Renal cortical epithelial cell (primary cell): ENCODE measurements around the gene NEUROD2. TPM values are rescaled to one million over a fixed set of nuclear protein-coding genes. Genes with fewer than 3 reads are reported as not detected.
A peak's percentile ranks its signal among the peaks of the same experiment; 100 is the strongest.
"Not testable (repeated sequence)": the region's sequence is repeated elsewhere in the genome, so short reads cannot be mapped to it uniquely, and the experiment has no call there.

Experiments
- DNase-seq: peaks from one replicate; pipeline ENCODE4 v3.0.0-alpha.2; 2011; ENCODE audit warnings: low read depth
- total RNA-seq: library from RNA; depleted of rRNA; stranded (reverse); fragments of >200 nt; gene quantifications from 2 replicates; pipeline ENCODE4 v1.2.3, GENCODE V29; 2014

NEUROD2 gene
- total RNA-seq, 1 donor from 2014 or later: not detected

DNA sequence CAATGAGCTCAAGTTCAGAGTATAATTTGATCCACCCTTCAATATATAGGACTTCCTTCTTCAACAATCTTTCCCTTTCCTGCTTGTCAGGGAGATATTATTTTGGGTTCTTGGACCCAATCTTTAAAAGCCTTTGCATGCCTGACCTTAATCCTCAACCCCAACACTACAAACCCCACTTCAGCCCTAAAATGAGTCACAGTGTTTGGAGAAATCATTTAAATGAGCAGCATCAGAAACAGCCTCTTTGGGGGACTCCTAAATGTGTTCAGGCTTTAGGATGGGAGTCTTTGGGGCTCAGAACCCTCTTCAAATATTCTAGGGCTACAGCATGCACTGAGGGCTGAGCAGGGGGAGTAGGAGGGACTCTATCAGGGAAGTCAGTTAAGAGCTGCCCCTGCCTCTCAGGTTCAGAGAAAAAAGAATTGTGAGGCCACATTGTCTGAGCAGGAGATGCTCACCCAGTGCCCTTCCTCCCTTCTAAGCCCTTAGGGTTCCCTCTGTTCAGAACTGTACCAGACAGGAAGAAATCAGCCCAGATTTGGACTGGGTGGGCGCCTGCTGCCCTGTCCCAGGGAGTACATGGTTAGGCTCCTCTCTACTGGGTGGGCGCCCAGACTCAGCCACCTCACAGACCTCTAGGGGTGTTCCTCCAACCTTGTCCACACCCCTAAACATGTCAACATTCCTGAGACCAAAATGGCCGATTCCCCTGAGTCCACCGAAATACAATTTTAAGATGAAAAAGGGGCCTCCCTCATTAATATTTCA lies 5.0 kb downstream of the NEUROD2 start:
- no peak for DNase-seq

GRCh38 chr17:39601758-39602532 lies 5.8 kb downstream of the NEUROD2 start:
- no peak for DNase-seq

- no peak for DNase-seq
Measured at GRCh38 chr17:39600997-39601597, 6.6 kb downstream of the NEUROD2 start.

DNA sequence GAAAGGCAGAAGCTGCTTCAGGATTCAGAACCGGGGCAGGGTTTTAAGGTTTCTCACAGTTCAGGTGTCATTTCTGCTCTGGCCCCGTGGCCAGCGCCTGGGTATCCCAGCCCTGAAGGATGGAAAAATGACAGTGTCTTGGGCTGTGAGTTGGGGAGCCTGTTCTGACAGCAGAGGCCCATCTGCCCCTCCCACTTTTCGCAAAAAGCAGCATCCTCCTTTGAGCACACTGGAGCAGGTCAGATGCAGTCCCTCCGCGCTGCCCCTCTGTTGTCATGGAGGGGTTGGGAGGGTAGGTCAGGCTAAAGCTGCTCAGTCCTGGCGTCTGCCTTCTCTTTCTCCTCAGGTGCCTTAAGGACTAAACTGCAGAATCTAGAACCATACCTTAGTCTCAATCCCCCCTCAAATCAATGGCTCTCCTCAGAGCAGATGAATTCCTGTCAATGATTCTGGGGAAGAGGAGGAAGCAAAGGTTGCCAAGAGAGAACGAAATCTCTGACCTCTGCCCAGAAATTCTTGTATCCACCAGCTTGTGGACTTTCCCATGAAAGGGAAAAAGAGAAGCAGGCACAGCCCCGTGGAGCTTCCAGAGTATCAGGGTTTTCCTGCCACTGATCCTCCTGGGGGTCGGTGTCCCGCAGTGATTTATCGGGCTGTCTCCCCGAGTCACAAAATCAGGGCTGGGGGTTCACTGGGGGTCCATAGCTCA lies 7.3 kb downstream of the NEUROD2 start:
- DNase-seq: no peak

GRCh38 chr17:39599665-39600231 lies 8.0 kb downstream of the NEUROD2 start:
- DNase-seq: no peak

- DNase-seq: no peak
Measured at GRCh38 chr17:39599004-39599664, 8.6 kb downstream of the NEUROD2 start.

DNA sequence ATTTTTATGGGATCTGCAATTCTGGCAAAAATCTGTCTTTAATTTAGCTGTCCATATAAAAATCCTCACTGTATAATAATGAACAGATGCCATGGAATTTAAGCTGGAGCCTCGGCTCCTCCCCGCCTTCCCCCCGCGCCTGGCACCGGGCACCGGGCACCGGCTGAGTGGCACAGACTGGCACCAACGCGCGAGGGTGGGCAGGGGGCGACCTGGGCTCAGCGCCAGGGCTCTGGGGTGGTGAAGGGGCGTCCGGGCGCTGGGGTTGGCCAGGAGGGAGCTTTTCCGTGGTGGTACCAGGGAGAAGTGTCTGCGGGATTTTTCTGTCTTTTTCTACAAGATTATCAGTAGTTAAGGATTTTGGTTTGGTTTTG lies 9.1 kb downstream of the NEUROD2 start:
- DNase-seq: no peak

GRCh38 chr17:39598047-39598481 lies 9.7 kb downstream of the NEUROD2 start:
- no peak for DNase-seq

DNA sequence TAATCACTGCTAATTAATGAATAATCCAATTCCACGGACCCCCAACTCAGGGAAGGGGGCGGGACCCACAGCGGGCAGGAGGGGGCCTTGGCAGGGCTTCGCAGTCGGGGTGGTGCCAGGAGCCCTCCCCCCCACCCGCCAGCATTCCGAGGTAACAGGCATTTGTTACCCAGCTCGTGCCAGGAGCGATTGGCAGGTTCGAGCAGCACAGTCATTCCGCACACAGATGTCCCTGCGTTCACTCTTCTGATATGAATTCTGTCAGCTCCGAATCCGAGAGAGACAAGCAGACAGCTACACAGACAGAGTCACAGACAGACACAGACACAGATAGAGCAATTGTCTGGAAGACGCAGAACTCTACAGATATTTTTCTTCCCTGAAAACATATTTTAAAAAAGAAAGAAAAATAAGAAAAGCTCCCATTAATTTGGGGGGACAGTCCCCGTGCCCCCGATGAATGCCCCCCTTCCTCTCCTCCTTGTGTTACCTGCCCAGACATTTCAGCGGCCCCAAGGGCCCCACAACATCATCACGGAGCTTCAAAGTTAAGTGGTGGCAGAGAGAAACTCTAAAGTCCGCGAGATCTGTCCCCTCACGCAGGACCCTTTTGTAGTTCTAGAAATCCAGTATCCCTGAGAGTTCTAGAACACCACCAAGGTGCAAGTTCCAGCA lies 10.2 kb downstream of the NEUROD2 start:
- DNase-seq: no peak

DNA sequence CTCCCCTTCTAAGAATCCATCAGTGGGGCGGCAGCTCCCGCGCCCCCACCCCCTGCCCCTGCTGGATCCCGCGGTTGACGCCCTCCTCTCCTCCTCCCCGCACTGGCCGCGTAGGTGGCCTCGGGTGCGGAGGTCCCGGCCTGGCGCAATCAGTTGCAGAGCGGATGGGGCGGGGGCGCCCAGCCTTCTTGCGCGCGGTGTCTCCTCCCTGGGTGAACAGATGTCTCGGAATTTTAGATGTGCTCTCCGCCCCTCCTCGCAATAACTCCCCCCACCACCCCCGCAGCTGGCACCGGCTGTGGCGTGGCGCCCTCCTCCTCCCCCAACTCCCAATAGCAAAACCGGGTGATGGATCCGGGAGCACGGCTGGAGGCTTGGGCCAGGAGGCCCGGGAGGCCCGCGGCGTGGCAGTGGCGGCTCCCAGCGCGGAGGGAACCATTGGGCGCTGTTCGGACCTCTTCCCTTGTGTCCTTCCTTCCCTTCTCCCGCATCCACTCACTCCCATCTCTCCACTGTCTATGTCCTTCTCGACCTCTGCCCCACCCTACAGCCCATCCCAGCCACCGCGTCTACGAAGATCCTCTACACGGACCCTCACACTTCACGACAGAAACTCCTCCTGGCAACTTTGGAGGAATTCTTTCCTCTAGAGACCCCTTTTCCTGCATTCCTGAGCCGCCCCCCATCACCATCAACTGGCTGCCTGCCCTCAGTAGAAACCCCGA lies 11.0 kb downstream of the NEUROD2 start:
- no peak for DNase-seq

DNA sequence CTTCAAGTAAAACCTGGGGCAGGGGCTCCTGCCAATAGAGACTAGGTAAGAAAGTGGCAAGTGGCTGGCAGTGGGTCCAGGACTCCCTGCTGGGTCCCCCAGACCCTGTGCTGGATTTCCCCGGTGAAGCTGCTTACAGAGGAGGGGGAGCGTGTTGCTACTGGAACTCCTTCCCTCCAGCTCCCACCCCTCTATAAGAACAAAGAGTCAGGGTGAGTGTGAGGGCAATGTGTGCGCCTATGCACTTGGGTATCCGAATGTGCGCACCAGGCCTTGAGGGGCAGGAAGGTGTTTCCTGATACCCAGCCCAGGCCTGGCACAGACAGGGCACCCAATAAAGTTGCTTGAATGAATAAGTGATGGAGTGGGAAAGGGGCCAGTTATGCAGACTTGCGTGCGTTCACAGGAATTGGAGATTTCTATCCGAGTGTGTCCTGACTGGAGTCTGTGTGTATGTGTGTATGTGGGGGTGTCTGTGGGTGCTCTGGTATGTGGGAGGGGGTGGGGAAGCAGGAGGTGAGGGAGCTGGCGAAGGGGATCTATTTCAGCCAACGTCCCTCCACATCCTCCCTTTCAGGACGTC lies 11.7 kb downstream of the NEUROD2 start:
- no peak for DNase-seq

- no peak for DNase-seq
Measured at GRCh38 chr17:39595294-39595693, 12.4 kb downstream of the NEUROD2 start.

DNA sequence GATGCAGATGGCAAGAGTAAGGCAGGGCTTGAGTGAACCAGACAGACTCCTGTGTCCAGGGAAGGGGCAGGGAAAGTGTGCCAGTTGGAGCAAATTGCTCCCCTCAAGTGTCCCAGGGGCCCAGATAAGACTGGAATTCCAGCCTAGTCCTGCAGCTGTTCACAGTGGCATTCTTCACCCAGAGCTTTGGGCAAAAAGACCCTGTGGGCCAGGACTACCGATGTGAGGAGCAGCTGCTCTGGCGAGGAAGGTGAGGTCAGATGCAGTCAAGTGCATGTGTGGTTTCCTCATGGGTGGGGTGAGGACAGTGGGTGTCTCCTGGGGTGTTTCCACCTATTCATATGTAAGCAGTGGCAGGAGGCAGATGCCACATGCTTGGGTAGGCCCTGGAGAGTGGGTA lies 14.3 kb downstream of the NEUROD2 start:
- no peak for DNase-seq

DNA sequence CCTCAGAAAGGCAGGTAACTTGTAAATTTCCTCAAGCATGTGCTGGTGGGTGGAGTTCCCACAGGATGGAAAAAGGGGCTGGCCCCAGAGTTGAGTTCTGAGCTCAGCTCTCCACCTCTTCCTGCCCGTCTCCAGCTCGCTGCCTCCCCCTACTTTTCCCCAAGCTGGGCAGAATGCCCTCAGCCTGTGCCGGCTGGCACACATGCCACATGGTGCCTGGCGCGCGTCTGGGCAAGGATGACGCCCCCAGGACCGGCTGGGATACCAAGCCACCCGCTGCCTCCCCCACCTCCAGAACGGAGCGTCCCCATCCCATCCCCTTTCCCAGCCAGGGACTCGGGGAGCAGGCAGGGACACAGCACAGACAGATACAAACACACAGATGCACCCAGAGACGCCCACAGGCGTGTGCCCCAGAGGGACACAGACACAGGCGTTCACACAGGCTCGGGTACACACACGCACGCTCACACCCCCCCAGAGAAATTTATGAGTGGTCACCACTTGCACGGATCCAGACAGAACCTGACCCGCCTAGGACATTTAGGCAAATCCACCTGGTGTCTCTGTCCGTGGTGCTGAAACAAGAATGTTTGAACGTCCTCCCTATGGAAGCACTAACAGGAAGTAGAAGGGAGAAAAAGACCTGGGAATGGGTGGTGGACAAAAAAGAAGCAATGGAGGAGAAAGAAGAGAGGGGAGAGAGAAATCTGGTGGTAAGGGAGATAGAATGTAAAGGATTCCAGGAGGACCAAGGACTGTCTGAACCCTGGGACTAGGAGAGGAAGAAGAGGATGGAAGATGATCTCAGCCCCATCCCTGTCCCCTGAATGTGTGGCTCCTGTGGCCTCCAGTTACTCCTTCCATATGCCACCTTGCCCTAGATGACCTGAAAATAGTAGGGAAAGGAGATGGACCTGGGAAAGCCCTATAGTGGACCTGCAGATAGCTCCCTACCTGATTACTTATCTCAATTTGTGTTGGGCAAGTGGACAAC lies 15.5 kb downstream of the NEUROD2 start:
- peak; percentile 64 for DNase-seq

DNA sequence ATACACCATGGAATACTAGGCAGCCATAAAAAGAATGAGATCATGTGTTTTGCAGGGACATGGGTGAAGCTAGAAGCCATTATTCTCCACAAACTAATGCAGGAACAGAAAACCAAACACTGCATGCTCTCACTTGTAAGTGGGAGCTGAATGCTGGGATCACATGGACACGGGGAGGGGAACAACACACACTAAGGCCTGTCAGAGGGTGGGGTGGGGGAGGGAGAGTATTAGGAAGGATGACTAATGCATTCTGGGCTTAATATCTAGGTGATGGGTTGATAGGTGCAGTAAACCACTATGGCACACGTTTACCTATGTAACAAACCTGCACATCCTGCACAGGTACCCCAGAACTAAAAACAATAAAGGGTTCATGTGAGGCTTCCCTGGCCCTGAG lies 17.5 kb downstream of the NEUROD2 start:
- not testable (repeated sequence) for DNase-seq

GRCh38 chr17:39582658-39583057 lies 25.1 kb downstream of the NEUROD2 start:
- DNase-seq: no peak

GRCh38 chr17:39581759-39582085 lies 26.0 kb downstream of the NEUROD2 start:
- DNase-seq: no peak

GRCh38 chr17:39581071-39581758 lies 26.5 kb downstream of the NEUROD2 start:
- no peak for DNase-seq
